Ishikawa (cell line): ENCODE measurements around the gene RAB44.

ENCODE experiments used
- CEBPB ChIP-seq: IDR thresholded peaks from 2 replicates; pipeline ENCODE4 v1.6.1; 2012
- CREB1 ChIP-seq: IDR thresholded peaks from 2 replicates; pipeline ENCODE4 v1.6.1; 2012; ENCODE audit warnings: low read depth
- EGR1 ChIP-seq: IDR thresholded peaks from 2 replicates; pipeline ENCODE4 v1.6.1; 2012
- FOXM1 ChIP-seq: IDR thresholded peaks from 2 replicates; pipeline ENCODE4 v1.6.1; 2012; ENCODE audit warnings: low read depth, borderline replicate concordance
- RAD21 ChIP-seq: IDR thresholded peaks from 2 replicates; pipeline ENCODE4 v1.6.1; 2012; ENCODE audit warnings: low read depth
- TCF12 ChIP-seq: IDR thresholded peaks from 2 replicates; pipeline ENCODE4 v1.6.1; 2012; ENCODE audit warnings: low read depth
- YY1 ChIP-seq: IDR thresholded peaks from 2 replicates; pipeline ENCODE4 v1.6.1; 2012; ENCODE audit warnings: low read depth
- ZBTB7A ChIP-seq: IDR thresholded peaks from 2 replicates; pipeline ENCODE4 v1.6.1; 2012; ENCODE audit warnings: low read depth
- TF ChIP-seq, protein P1 (sequence below): IDR thresholded peaks from 2 replicates; pipeline ENCODE4 v1.6.1; 2012; ENCODE audit warnings: low read depth, mild to moderate bottlenecking
- TF ChIP-seq, protein P2 (sequence below): IDR thresholded peaks from 2 replicates; pipeline ENCODE4 v1.6.1; 2012

DNA sequence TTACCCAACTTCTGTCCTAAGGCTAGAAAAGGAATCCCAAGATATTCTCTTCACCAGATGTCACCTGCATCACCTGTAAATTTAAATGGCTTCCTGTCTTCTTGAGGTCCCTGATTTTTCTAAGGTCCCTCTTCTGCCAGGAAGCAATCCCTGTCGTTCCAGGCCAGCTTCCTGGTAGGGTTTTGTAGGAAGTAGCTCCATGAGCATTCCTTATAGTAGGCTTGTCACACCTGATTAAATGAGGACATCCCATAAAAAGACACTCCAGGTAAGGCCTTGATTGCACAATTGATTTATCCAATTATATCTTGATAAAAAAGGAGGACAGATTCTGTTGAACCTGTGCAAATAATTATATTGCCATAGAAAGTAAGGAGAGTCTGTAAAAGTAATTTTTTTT lies 8.7 kb downstream of the RAB44 start:
- TF ChIP-seq EGR1, result no peak
- TF ChIP-seq RAD21, result no peak
- TF ChIP-seq, protein P1, sequence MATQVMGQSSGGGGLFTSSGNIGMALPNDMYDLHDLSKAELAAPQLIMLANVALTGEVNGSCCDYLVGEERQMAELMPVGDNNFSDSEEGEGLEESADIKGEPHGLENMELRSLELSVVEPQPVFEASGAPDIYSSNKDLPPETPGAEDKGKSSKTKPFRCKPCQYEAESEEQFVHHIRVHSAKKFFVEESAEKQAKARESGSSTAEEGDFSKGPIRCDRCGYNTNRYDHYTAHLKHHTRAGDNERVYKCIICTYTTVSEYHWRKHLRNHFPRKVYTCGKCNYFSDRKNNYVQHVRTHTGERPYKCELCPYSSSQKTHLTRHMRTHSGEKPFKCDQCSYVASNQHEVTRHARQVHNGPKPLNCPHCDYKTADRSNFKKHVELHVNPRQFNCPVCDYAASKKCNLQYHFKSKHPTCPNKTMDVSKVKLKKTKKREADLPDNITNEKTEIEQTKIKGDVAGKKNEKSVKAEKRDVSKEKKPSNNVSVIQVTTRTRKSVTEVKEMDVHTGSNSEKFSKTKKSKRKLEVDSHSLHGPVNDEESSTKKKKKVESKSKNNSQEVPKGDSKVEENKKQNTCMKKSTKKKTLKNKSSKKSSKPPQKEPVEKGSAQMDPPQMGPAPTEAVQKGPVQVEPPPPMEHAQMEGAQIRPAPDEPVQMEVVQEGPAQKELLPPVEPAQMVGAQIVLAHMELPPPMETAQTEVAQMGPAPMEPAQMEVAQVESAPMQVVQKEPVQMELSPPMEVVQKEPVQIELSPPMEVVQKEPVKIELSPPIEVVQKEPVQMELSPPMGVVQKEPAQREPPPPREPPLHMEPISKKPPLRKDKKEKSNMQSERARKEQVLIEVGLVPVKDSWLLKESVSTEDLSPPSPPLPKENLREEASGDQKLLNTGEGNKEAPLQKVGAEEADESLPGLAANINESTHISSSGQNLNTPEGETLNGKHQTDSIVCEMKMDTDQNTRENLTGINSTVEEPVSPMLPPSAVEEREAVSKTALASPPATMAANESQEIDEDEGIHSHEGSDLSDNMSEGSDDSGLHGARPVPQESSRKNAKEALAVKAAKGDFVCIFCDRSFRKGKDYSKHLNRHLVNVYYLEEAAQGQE, result no peak
- TF ChIP-seq TCF12, result no peak
- TF ChIP-seq YY1, result no peak
- no peak for TF ChIP-seq FOXM1
- TF ChIP-seq, protein P2, sequence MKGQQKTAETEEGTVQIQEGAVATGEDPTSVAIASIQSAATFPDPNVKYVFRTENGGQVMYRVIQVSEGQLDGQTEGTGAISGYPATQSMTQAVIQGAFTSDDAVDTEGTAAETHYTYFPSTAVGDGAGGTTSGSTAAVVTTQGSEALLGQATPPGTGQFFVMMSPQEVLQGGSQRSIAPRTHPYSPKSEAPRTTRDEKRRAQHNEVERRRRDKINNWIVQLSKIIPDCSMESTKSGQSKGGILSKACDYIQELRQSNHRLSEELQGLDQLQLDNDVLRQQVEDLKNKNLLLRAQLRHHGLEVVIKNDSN, result no peak
- no peak for TF ChIP-seq ZBTB7A
- no peak for TF ChIP-seq CEBPB
- TF ChIP-seq CREB1, result no peak
